ENCODE measurements around the gene LITAF.
"Not testable (repeated sequence)": the region's sequence is repeated elsewhere in the genome, so short reads cannot be mapped to it uniquely, and the experiment has no call there.

LITAF gene

DNA sequence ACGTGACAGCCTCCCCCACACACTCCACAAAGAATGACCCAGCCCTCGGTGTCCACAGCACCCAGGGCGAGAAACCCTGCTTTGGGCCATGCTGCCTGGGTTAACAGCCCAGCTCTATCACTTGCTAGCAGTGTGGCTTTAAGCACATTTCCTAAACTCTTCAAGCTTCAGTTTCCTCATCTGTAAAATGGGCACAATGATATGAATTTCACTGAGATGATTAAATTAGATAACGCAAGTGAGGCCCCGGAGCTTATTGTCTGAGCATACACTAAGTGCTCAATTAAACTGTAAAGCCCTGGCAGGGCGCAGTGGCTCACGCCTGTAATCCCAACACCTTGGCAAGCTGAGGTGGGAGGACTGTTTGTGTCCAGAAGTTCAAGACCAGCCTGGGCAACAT, 79.4 kb downstream of the LITAF start:
- FAIRE-seq (no peak), DNase-seq (ENCODE audit: insufficient read length, low spot score) (no peak)
- TF ChIP-seq, protein P1, sequence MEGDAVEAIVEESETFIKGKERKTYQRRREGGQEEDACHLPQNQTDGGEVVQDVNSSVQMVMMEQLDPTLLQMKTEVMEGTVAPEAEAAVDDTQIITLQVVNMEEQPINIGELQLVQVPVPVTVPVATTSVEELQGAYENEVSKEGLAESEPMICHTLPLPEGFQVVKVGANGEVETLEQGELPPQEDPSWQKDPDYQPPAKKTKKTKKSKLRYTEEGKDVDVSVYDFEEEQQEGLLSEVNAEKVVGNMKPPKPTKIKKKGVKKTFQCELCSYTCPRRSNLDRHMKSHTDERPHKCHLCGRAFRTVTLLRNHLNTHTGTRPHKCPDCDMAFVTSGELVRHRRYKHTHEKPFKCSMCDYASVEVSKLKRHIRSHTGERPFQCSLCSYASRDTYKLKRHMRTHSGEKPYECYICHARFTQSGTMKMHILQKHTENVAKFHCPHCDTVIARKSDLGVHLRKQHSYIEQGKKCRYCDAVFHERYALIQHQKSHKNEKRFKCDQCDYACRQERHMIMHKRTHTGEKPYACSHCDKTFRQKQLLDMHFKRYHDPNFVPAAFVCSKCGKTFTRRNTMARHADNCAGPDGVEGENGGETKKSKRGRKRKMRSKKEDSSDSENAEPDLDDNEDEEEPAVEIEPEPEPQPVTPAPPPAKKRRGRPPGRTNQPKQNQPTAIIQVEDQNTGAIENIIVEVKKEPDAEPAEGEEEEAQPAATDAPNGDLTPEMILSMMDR (IDR thresholded peaks at IDR 0.05; ENCODE audit: insufficient read depth, missing control alignments): no peak

DNA sequence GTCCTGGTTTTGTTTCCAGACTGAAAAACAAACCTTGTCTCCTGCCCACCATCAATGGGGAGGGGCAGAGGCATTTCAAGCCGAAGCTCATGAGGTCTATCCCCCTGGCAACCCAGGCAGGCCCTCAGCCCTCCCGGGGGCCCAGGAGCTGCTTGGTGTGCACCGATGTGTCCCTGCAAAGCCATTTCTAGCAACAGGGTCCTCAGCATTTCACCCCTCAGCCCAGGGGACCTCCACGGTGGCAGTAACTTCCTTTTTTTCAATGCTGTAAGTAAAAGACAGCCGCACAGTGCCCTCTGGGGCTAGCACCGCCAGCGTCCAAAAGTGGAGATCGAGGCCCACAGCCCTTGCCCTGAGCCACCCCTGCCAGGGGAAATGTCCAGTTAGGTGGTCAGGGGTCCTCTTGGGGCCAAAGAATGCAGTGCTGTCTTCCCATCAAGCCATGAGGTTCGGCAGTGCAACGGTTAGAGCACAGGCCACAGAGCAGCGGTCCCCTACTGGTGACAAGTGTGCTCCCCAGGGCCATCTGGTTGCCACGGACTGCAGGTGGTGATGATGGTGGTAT, 79.9 kb downstream of the LITAF start:
- no peak for DNase-seq (ENCODE audit: insufficient read length, low spot score)
- FAIRE-seq: no peak
- TF ChIP-seq, protein P1 (IDR thresholded peaks at IDR 0.05; ENCODE audit: insufficient read depth, missing control alignments): no peak

DNA sequence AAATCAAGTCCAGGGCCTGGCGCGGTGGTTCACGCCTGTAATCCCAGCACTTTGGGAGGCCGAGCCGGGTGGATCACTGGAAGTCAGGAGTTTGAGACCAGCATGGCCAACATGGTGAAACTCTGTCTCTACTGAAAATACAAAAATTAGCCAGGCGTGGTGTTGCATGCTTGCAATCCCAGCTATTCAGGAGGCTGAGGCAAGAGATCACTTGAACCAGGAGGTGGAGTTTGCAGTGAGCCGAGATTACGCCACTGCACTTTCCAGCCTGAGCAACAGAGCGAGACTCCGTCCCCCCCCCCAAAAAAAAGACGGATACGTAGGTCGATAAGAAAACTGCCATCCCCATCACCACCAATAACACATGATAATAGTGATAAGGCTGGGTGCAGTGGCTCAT, 82.5 kb downstream of the LITAF start:
- not testable (repeated sequence) for DNase-seq (ENCODE audit: insufficient read length, low spot score)

DNA sequence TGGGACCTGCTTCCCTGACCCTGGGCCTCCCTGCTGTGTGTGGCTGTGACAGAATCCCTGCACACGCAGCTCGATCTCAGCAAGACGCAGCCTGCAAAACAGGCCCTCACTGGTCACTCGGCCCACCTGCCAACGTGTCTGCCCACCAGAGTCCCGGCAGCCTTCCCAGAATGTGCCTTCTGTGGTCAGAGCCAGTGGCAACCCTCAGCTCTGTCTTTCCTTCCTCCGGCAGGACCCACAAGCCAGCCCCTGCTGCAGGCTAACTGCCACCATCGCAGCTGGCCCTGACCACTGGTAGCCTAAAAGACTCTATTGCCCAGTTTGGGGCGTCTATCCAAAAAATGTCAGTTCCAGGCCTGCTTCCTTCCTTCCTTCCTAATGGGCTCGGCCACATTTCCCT, 83.2 kb downstream of the LITAF start:
- FAIRE-seq: no peak
- TF ChIP-seq, protein P1 (IDR thresholded peaks at IDR 0.05; ENCODE audit: insufficient read depth, missing control alignments): no peak
- no peak for DNase-seq (ENCODE audit: insufficient read length, low spot score)

More for the DNA sequence above, 82.5 kb downstream of the LITAF start:
- FAIRE-seq: not testable (repeated sequence)

DNA sequence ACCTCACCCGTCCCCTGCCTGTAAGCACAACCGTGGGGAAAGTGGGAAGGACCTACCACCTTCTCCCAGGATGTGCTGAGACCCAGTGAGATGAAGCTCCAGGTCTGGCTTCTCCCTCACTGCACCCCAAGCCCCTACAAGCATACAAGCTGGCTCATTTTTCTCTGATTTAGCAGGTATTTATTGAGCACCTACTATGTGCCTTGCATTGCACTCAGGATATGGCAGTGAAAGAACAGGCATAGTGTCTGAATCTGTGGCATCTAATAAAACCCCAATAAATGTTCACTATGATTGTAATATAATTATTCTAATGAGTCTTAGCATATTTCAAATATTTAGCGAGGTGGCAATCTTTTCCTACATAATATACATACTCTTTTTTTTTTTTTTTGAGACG, 84.5 kb downstream of the LITAF start:
- FAIRE-seq (no peak), DNase-seq (ENCODE audit: insufficient read length, low spot score) (no peak)
- TF ChIP-seq, protein P1 (IDR thresholded peaks at IDR 0.05; ENCODE audit: insufficient read depth, missing control alignments): no peak

DNA sequence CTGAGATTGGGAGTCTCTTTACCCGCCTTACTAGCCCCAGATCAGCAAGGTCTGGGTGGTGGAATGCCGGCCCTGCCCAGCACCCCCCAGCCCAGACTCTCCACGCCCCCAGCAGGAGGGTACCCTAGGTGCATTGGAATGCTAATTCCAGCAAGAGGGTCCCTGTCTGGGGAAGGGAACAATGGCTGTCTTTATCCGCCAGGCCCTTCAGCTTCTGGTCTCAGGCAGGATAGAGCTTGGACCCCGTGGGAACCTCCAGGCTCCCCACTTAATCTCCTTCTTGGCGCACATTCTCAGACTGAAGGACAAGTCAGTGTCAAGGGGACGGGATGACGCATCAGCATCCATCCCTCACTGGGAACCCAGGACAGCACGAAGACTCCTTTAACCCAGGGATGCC, 85.1 kb downstream of the LITAF start:
- no peak for DNase-seq (ENCODE audit: insufficient read length, low spot score)
- TF ChIP-seq, protein P1 (IDR thresholded peaks at IDR 0.05; ENCODE audit: insufficient read depth, missing control alignments): no peak
- FAIRE-seq: no peak

DNA sequence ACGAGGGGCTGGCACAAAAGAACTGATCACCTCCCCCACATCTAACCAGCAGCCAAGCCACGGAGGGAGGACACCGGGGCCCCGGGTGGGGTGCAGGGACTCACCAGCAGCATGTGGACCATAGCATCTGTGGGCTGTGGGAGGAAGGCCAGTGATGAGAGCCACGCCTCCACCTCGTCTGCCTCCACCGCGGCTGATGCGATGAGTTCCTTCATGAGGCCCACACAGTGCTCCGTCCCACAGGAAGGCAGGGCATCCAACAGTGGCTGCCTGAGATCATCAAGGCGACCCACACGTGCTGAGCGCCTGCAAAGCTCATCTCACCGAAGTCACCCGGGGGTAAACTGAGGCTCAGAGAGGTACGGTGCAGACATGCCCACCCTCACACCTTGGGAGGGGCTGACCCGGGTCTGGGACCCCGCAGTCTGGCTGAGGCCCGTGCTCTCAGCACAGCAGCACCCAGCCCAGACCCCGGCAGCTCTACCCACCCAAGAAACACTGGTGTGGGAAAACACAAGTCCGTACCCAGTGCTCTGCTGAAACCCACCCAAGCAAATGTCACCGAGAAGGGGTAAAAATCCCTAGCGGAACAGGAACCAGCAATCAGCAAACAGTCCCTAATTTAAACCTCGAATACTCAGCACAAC, 85.9 kb downstream of the LITAF start:
- TF ChIP-seq, protein P1 (IDR thresholded peaks at IDR 0.05; ENCODE audit: insufficient read depth, missing control alignments): no peak
- DNase-seq (ENCODE audit: insufficient read length, low spot score): no peak
- no peak for FAIRE-seq
